CD4-positive, alpha-beta T cell treated with Interleukin-15 for 4 hours (primary cell): ENCODE measurements around the gene FBXO17.
A peak's percentile ranks its signal among the peaks of the same experiment; 100 is the strongest.
"Not testable (repeated sequence)": the region's sequence is repeated elsewhere in the genome, so short reads cannot be mapped to it uniquely, and the experiment has no call there.

ENCODE experiments used
- DNase-seq: peaks from one replicate; pipeline ENCODE4 v3.0.0-alpha.2; 2020; ENCODE audit warnings: low spot score

The FBXO17 gene

DNA sequence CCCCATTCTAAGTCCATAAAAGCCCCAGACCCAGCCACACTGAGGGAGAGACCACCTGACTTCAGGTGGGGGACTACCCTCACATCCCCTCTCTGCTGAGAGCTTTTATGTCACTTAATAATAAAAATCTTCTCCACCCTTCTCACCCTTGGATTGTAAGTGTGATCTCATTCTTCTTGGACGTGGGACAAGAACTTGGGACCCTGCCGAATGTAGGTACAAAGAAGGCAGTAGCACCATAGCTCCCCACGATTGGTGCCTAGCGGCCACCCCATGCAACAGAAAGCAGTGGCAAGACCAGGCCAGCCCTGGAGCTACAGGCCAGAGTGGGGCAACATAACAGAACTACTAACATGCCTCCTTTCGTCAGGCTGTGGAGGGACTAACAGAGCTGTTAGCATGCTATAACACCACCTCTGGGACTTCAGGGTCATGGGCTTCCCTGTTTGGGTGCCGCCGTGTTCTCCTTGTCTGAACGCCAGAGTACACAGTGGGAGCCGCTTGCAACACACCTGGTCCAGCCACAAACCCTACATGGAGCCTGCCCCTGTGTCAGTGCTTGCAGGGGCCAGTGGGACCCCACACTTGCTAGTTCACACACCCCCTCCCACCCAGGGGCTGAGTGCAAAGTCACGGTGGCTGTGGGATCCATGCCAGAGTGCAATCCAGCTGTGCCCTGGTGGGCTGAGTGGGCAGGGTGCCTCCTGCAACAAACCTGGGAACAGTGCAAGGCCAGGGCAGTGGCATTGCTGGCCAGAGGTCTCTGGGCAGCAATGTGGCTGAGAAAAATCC is 5.2 kb upstream of the FBXO17 start:
- DNase-seq: no peak

GRCh38 chr19:38979812-38980211 is 4.3 kb upstream of the FBXO17 start:
- no peak for DNase-seq

DNA sequence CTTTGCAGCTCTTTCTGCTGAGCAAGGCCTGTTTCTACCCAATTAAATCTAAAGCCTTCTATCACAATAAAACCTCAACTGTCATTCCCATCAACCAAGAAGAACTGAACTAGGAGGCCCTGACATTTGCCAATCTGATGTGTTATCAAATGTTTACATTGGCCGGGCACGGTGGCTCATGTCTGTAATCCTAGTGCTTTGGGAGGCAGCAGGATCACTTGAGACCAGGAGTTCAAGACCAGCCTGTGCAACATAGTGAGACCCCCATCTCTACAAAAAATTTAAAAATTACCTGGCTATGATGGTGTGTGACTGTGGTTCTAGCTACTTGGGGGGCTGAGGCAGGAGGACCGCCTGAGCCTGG is 2.8 kb upstream of the FBXO17 start:
- DNase-seq: no peak

DNA sequence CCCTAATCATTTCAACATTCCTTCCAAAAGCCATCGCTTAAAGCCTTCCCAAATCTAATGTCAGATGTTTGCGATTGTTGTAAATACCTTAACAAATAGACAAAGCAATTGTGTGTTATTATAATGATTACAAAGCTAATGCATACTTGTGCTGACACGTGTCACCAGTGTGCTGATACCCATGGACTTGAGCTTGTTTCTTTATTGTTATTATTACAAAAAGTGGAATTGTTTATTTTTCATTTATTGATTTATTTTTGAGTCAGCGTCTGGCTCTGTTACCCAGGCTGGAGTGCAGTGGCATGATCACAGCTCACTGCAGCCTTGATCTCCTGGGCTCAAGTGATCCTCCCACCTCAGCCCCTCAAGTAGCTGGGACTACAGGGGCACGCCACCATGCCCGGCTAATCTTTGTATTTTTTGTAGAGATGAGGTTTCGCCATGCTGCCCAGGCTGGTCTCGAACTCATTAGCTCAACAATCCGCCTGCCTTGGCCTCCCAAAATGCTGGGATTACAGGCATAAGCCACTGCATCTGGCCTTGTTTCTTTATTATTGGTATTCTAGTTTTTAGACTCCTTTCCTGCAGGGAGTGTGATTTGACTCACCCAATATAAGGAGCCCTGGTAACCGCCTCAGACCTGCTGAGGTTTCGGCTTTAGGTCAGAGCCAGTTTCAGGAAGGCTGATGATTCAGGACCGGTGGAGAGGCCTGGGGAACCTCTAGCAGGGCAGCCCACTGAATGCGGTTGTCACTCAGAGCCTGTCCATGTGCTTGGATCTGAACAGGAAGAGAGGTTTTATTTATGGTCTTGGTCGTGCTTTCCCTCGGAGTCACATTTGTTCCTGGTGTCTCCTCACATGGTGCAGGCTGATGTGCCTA is 2.1 kb upstream of the FBXO17 start:
- DNase-seq: no peak

DNA sequence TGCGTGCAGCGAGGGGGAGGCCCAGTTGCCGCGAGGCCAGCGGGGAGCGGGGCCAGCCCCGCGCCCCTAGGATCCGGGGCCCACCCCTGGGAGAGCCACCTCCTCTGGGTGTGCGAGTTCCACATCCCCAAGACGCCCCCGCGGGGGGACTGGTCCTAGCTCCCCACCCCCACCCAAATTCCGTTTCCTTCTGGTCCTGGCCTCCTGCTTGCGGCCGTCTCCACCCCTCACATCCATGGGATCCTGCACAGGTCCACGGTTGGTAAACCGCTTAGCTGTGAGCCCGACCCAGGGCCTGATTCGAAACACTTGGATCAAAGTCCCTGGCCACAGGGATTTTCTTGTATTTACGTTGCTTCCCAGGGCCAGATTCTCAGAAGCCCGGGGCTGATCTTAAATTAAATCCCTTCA is 324 bp upstream of the FBXO17 start:
- DNase-seq: no peak

- no peak for DNase-seq
Observed at GRCh38 chr19:38974624-38975213, 823 bp downstream of the FBXO17 start.

GRCh38 chr19:38971672-38972071 is 3.9 kb downstream of the FBXO17 start:
- no peak for DNase-seq

DNA sequence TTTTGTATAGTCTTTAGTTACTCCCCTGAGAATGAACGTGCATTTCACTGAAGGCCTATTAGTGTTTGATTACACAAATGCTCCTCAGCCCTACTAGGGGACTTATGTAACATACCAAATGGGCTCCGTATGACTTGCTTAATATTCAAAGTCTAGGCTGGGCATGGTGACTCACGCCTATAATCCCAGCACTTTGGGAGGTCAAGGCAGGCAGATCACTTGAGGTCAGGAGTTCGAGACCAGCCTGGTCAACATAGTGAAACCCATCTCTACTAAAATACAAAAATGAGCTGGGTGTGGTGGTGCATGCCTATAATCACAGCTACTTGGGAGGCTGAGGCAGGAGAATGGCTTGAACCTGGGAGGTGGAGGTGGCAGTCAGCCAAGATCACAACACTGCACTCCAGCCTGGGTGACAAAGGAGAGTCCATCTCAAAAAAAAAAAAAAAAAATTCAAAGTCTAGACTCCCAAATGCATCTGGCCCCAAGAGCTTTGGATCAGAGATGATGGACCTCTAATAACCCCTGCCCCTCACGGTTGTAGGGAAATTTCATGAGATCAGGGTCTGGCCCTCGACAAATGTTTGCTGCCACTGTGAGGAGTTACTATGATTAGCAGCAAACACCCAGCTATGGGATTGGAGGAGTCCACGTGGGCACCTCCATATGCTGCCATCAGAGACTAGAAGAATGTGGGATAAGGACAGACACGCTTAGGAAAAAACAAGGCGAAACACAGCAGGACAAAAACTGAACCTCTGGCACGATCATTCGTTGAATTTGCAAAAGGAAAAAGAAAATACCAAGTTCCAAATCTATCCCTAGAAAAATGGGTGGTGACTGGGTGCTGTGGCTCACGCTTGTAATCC is 4.6 kb downstream of the FBXO17 start:
- DNase-seq: no peak

DNA sequence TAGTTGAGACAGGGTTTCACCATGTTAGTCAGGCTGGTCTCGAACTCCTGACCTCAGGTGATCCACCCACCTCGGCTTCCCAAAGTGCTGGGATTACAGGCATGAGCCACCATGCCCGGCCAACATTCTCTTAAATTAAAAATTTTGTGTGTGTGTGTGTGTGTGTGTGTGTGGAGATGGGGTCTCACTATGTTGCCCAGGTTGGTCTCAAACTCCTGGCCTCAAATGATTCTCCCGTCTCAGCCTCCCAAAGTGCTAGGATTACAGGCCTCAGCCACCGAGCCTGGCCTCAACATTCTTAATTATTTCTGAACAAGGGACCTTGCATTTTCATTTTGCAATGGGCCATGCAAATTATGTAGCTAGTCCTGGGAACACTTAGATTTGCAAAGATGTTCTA is 9.4 kb downstream of the FBXO17 start:
- DNase-seq: not testable (repeated sequence)

DNA sequence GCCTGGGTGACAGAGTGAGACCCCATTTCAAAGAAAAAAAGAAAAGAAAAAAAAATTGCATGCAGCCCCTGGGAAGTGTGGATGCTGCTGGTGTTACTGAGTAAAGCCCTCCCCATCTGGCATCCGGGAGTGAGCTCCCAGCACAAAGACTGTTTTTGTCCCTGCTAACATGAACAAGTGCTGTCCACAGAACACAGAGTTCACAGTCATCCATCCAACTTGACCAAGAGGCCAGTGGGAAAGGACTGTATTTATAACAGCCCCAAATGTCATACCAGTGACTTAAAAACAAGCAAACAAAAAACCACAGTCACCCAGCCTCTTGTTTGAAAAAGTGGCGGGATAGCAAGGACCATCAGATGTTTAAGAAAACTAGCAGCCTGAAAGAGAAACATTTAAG is 10.8 kb downstream of the FBXO17 start:
- DNase-seq: no peak

DNA sequence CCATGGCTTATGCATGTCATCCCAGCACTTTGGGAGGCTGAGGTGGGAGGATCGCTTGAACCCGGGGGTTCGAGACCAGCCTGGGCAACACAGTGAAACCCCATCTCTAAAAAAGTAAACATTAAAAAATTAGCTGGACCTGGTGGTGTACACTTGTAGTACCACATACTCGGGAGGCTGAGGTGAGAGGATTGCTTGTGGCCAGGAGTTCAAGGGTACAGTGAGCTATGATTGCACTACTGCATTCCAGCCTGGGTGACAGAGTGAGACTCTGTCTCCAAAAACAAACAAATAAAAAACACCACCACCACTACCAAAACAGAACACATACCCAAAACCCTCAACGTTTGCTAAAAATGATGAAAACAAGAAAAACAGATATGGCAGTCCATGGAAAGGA is 15.9 kb downstream of the FBXO17 start:
- no peak for DNase-seq

DNA sequence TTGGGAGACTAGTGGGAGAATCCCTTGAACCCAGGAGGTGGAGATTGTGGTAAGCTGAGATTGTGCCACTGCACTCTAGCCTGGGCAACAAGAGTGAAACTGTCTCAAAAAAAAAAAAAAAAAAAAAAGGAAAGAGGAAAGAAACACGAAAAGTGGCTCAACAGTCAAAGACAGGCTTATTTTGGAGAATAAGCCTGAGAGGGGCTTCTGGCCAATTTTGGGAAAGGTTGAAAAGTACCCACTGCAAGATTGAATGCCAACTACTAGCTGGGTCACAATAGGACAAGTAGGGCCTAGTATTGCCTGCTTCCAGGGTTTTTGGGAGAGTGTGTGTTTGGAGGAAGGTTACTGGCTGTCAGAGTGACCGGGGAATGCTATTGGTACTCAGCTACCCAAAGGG is 17.2 kb downstream of the FBXO17 start:
- DNase-seq: no peak

DNA sequence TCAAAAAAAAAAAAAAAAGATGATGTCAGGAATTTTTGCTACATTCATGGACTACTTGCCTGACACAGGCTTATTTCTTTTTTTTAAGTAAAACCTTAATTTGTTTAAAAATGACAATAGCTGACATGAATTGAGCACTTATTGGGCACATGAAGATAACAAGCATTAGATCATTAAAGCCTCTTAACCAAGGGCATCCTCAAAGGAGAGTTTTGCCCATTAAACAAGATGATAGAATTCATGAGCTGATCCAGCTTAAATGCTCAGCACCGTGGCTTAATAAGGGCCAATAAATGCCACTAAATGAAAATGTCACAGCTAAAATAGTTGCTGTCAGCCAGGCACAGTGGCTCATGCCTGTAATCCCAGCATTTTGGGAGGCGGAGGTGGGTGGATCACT is 19.3 kb downstream of the FBXO17 start:
- DNase-seq: no peak

GRCh38 chr19:38953677-38954076 is 21.9 kb downstream of the FBXO17 start:
- DNase-seq: no peak

DNA sequence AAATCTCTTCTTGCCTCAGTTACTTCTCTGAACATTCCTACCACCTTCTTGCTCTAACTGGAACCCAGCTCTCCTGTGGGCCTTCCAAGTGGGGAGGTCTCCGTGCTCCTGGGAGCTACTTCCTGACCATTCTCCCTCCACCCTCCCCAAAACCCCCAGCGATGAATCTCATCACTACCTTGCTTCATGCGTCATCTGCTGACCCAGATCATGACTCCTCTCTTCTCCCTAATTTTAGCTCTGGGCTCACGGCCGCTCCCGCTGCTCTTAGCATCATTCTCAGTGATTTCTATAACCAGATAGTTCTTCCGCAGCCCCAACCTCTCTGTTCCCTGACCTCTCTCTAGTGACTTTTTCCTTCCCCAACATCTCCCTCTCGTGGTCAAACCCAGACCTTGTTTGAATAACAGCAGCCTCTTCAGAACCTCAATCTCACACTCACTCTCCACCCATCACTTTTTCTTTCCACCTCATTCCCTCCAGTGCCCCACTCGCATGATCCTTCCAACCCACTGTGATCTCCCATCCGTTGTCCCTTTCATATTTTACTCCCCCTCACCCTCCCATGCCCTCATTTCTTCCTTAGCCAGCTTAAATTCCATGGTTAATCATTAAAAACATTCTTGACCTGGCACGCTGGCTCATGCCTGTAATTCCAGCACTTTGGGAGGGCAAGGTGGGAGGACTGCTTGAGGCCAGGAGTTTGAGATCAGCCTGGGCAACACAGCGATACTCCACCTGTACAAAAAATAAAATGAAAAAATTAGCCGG is 23.0 kb downstream of the FBXO17 start:
- DNase-seq: peak; percentile 38

DNA sequence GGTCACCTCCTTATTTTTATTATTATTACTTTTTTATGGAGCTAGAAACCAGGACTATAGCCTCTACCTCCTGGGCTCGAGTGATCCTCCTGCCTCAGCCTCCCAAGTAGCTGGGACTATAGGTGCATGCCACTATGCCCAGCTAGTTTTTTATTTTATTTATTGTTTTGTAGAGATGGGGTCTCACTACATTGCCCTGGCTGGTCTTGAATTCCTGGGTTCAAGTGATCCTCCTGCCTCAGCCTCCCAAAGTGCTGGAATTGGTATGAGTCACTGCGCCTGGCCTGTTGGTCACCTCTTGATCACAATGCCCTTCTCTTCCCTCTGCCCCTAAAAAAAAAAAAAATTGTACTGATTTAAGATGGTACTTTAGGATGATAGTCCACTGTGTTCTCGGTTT is 24.4 kb downstream of the FBXO17 start:
- DNase-seq: no peak

DNA sequence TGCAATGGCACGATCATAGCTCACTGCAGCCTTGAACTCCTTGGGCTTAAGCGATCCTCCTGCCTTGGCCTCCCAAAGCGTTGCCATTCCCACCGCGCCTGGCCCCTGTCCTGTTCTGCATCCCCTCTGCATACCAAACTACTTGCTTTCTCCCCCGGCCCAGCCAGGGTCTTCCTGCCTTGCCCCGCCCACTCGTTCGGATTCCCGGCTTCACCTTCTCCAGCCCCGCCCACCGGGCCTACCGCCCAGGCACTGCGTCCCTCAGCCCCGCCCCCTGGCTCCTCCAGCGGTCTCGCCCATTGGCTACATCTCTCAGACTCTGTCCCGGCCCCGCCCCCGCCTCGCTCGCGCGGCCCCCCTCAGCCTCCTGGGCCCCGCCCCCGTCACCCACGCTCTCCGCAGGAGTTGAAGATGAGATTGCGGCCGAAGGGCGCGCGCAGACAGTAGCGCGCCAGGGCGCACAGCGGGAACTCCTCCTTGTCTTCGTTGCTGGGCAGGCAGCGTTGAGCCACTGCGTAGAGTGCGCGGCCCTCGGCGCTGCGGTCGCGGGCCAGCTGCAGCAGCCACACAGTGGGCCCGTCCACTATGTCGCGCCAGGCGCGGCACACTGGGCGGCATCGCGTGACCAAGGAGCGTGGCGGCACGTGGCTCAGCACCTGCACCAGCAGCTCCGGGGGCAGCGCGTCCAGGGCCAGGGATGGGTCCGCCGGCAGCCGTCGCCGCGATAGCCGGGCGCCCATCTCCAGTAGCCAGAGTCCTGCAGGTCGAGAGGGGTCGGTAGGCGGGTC is 25.8 kb downstream of the FBXO17 start:
- DNase-seq: peak; percentile 78

- no peak for DNase-seq
Observed at GRCh38 chr19:38946229-38947010, 29.1 kb downstream of the FBXO17 start.

- no peak for DNase-seq
Observed at GRCh38 chr19:38945562-38946228, 29.8 kb downstream of the FBXO17 start.
